Body of pancreas (tissue), 4 donors: ENCODE measurements around the gene EFR3B. TPM values are rescaled to one million over a fixed set of nuclear protein-coding genes. Genes with fewer than 3 reads are reported as not detected.

Experiments
- ATAC-seq: fragments of 150-250 bp; one replicate; pipeline ENCODE4 v1.9.1; 2016
- DNase-seq, 4 donors: peaks; one replicate each; pipeline ENCODE4 v3.0.0-alpha.2; 2019
- H3K27ac ChIP-seq, 4 donors: fragments of 200-600 bp; sonication (generic); 1 replicate in 3 of 4; 2 replicates in 1 of 4; pipeline versions ENCODE4 v1.5.1 to v1.6.1; 2016 to 2019; ENCODE audit warnings: mild to moderate bottlenecking in 1 of 4, mixed read lengths in 1 of 4, moderate library complexity in 1 of 4
- H3K27me3 ChIP-seq, 2 donors: fragments of 200-600 bp; sonication (generic); one replicate each; pipeline ENCODE4 v1.6.0; 2016; ENCODE audit warnings: mild to moderate bottlenecking in 1 of 2
- H3K36me3 ChIP-seq, 2 donors: fragments of 200-600 bp; sonication (generic); replicated peaks in 1 of 2; 2 replicates each; pipeline ENCODE4 v1.5.1; 2016; ENCODE audit warnings: low read depth in 2 of 2; ENCODE audit not compliant: insufficient read depth in 1 of 2
- H3K4me1 ChIP-seq: fragments of 200-600 bp; sonication (generic); one replicate; pipeline ENCODE4 v1.6.0; 2016
- H3K4me3 ChIP-seq, 2 donors: fragments of 200-600 bp; sonication (generic); 1 replicate in 1 of 2; 2 replicates in 1 of 2; pipeline ENCODE4 v1.5.1; 2016 to 2019
- H3K9me3 ChIP-seq, 3 donors: fragments of 200-600 bp; sonication (generic); 1 replicate in 2 of 3; 2 replicates in 1 of 3; pipeline ENCODE4 v1.5.1; 2016
- CTCF ChIP-seq, 7 experiments: fragments of 450-650 bp in 4 of 7; fragments of 200-600 bp in 3 of 7; sonication (generic) in 3 of 7; IDR thresholded peaks; one replicate each; pipeline ENCODE4 v1.5.1; 2016 to 2019; ENCODE audit warnings: antibody characterized with exemption in 7 of 7
- POLR2A ChIP-seq, 3 donors: fragments of 450-650 bp; IDR thresholded peaks; one replicate each; pipeline ENCODE4 v1.6.1; 2016; ENCODE audit warnings: antibody characterized with exemption in 3 of 3, mild to moderate bottlenecking in 2 of 3
- WGBS, 2 donors: methylation state at CpG; one replicate each; pipeline ENCODE4 v1.1.5; 2017; 5-methylcytosine and 5-hydroxymethylcytosine counted together
- intact Hi-C: fragments of 100-400 bp; cut with DNase I; formaldehyde crosslinking; loops from one replicate; pipeline ENCODE4 v1.15.1; 2023
- total RNA-seq, 2 donors: library from RNA; depleted of rRNA; stranded (reverse); fragments of >200 nt; gene quantifications; one replicate each; pipeline ENCODE4 v1.1.0, GENCODE V29; 2016

The EFR3B gene
- total RNA-seq, 2 donors from 2014 or later = under 0.01 to 0.52 TPM

DNA sequence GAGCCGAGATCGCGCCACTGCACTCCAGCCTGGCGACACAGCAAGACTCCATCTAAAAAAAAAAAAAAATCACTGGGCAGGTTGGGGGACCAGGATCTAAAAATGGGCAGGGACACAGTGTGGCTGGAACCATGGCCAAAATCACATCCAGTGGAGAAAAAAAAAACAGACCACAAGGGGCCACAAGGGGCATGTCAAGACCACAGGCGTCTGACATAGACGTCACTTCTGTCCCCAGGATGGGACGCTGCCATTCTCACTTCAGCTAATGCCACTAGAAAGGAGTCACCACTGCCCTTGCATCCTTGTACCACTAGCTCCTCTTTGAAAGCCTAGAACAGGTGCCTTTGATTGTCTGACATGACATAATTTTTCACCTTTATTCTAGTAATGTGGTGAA, 129.0 kb downstream of the EFR3B start:
- H3K9me3 ChIP-seq = no peaks in the 10 kb centered on the region
- WGBS, 2 donors = 86 to 97% methylated on average over 7 of the region's 7 CpGs
- TF ChIP-seq CTCF (IDR thresholded peaks at IDR 0.05) (no peak), POLR2A (IDR thresholded peaks at IDR 0.05) (no peak)
- H3K27ac ChIP-seq = no peak overlapping the region
- no peaks in the 10 kb centered on the region for H3K27me3 ChIP-seq
- no peaks in the 10 kb centered on the region for H3K36me3 ChIP-seq
- H3K4me1 ChIP-seq = peaks cover 9% of the 10 kb centered on the region
- no peak overlapping the region for H3K4me3 ChIP-seq
- intact Hi-C loops = no loop called here
- ATAC-seq = no peak
- no peak for DNase-seq

- H3K36me3 ChIP-seq = no peaks in the 10 kb centered on the region
- intact Hi-C loops = no loop called here
- DNase-seq (no peak), ATAC-seq (no peak)
- TF ChIP-seq CTCF (IDR thresholded peaks at IDR 0.05) (no peak), POLR2A (IDR thresholded peaks at IDR 0.05) (no peak)
- 85 to 92% methylated on average over 5 of the region's 5 CpGs for WGBS, 2 donors
- H3K4me3 ChIP-seq = no peak overlapping the region
- no peaks in the 10 kb centered on the region for H3K27me3 ChIP-seq
- H3K9me3 ChIP-seq = no peaks in the 10 kb centered on the region
- H3K4me1 ChIP-seq = no peaks in the 10 kb centered on the region
- no peak overlapping the region for H3K27ac ChIP-seq
These were observed 131.8 kb downstream of the EFR3B start for GRCh38 chr2:25173719-25174118.

DNA sequence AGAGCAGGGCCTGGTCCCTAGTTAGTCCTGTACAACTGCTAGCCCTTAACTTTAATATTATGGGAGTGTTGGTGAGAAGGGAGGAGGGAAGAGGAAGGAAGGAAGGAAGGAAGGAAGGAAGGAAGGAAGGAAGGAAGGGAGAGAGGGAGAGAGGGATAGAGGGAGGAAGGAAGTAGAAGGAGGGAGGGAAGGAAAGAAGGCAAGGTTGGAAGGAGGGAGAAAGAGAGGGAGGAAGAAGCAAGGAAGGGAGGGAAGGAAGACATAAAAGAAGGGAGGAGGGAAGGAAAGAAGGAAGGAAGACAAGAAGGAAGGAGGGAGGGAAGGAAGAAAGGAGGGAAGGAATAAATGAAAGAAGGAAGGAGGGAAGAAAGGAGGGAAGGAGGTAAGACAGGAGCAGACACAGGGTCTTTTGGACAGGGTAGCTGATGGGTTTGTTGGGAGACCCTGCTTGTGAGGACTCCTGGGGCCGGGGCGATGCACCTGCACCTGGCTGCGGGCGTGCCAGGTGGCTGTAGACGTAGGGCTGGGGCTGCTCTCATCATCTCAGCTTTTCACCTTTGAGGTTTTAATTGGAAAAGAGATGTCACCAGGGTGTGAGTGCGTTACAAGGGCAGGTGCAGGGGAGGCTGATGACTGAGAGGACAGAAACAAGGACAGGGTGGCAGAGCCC, 132.5 kb downstream of the EFR3B start:
- 89% methylated on average over 6 of the region's 6 CpGs for WGBS, 2 donors
- DNase-seq = no peak
- Histone ChIP-seq H3K27me3 (no peaks in the 10 kb centered on the region), H3K27ac (no peak overlapping the region), H3K36me3 (no peaks in the 10 kb centered on the region), H3K4me3 (no peak overlapping the region), H3K9me3 (no peaks in the 10 kb centered on the region), H3K4me1 (no peaks in the 10 kb centered on the region)
- no peak for ATAC-seq
- TF ChIP-seq CTCF (IDR thresholded peaks at IDR 0.05) (no peak), POLR2A (IDR thresholded peaks at IDR 0.05) (no peak)
- intact Hi-C loops = no loop called here

- Histone ChIP-seq H3K4me3 (no peak overlapping the region), H3K4me1 (no peaks in the 10 kb centered on the region), H3K27me3 (no peaks in the 10 kb centered on the region), H3K36me3 (no peaks in the 10 kb centered on the region), H3K27ac (no peak overlapping the region), H3K9me3 (no peaks in the 10 kb centered on the region)
- ATAC-seq = no peak
- WGBS, 2 donors = 73 to 77% methylated on average over 6 of the region's 6 CpGs
- intact Hi-C loops = no loop called here
- no peak for DNase-seq
- TF ChIP-seq POLR2A (IDR thresholded peaks at IDR 0.05) (no peak), CTCF (IDR thresholded peaks at IDR 0.05) (no peak)
These were observed 134.3 kb downstream of the EFR3B start for GRCh38 chr2:25176138-25176537.

DNA sequence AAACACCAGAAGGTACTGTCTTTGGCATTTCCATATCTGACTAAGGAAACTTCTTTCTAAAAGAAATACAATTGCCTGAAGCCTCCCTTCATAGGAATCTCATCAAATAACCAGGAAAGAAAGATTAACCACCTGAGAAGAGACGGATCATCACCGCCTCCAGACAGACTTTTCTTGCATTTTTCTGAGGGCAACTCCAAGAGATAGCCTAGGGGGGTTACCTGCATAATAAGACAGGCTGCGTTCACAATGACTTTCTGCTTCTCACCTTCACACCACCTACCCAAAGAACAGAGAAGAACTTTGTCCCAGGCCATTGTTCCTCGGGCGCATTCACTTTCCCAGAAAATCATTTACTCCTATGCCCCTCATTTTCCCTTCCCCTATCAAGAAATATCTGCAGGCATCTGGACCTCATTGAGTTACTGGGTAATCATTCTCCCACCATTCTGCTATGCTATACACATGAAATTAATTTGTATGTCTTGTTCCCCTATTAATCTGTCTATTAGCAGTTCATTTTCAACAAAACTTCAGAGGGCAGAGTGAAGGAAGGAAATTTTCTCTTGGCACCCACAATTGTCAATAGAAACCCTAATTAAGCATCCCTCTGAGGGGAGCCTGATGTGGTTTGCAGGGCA, 134.8 kb downstream of the EFR3B start:
- TF ChIP-seq CTCF (IDR thresholded peaks at IDR 0.05) (no peak), POLR2A (IDR thresholded peaks at IDR 0.05) (no peak)
- intact Hi-C loops = no loop called here
- DNase-seq (no peak), ATAC-seq (no peak)
- WGBS, 2 donors = 84 to 91% methylated on average over 5 of the region's 5 CpGs
- Histone ChIP-seq H3K4me3 (no peak overlapping the region), H3K27ac (no peak overlapping the region), H3K36me3 (no peaks in the 10 kb centered on the region), H3K4me1 (no peaks in the 10 kb centered on the region), H3K9me3 (no peaks in the 10 kb centered on the region), H3K27me3 (no peaks in the 10 kb centered on the region)
